GM13977 (cell line): Measurements from ENCODE around the gene FNDC3A.

Experiments
- DNase-seq: peaks from one replicate; pipeline ENCODE4 v3.0.0; 2012; ENCODE audit warnings: low spot score
- CTCF ChIP-seq: IDR thresholded peaks from 2 replicates; pipeline ENCODE4 v1.5.1; 2012; ENCODE audit warnings: mild to moderate bottlenecking, control low read depth; ENCODE audit not compliant: insufficient read depth; ENCODE audit errors: extremely low read depth, missing control alignments
- in situ Hi-C: fragments of 300-500 bp; cut with MboI; formaldehyde crosslinking; loops from one replicate; pipeline ENCODE4 v1.12.0; 2022; ENCODE audit warnings: low sequenced_read_pairs, low pct_unique_long_range_greater_than_20kb, mixed read lengths, inconsistent platforms; ENCODE audit not compliant: unreplicated experiment

Gene FNDC3A

DNA sequence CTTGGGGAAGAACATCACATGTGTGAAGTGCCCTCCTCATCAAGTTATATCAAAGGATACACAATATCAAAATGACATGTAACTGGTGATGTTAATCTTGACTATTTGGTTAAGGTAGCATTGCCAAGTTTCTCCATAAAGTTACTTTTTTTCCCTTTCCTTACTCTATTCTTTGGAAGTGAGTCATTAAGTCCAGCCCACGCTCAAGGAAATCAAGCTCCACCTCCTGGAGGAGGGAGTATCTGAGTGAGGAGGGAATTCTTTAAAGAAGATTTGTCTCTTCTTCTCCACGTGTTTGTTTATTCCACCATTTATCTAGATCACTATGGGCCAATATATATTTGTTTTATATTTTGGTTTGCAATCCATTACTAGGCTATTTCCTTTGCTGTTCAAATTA lies 33.6 kb upstream of the FNDC3A start:
- in situ Hi-C loops, result no loop called here
- no peak for TF ChIP-seq CTCF
- no peak for DNase-seq

- DNase-seq, result no peak
- TF ChIP-seq CTCF, result no peak
- in situ Hi-C loops, result no loop called here
These were observed 31.5 kb upstream of the FNDC3A start for GRCh38 chr13:48944221-48944620.

DNA sequence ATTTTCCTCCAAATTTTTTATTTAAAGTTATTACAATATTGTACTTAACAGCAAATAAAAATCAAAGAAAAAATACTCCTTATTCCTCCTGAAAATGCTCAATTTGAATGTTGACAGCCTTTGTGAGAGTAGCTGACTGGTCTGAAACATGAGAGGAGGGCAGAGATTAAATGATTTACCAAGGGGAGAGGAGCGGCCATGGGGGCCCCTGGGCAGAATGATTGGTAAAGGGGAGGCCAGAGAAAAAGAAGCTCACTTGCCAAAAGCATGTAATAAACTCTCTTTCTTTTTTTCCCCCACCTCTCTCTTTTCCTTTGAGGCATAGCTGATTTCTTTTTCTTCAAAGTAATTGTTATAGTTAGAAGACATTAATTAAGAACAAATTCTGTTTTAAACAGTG lies 30.1 kb upstream of the FNDC3A start:
- no peak for DNase-seq
- in situ Hi-C loops, result no loop called here
- no peak for TF ChIP-seq CTCF

GRCh38 chr13:48946163-48946562 lies 29.5 kb upstream of the FNDC3A start:
- no peak for TF ChIP-seq CTCF
- no peak for DNase-seq
- in situ Hi-C loops, result no loop called here

DNA sequence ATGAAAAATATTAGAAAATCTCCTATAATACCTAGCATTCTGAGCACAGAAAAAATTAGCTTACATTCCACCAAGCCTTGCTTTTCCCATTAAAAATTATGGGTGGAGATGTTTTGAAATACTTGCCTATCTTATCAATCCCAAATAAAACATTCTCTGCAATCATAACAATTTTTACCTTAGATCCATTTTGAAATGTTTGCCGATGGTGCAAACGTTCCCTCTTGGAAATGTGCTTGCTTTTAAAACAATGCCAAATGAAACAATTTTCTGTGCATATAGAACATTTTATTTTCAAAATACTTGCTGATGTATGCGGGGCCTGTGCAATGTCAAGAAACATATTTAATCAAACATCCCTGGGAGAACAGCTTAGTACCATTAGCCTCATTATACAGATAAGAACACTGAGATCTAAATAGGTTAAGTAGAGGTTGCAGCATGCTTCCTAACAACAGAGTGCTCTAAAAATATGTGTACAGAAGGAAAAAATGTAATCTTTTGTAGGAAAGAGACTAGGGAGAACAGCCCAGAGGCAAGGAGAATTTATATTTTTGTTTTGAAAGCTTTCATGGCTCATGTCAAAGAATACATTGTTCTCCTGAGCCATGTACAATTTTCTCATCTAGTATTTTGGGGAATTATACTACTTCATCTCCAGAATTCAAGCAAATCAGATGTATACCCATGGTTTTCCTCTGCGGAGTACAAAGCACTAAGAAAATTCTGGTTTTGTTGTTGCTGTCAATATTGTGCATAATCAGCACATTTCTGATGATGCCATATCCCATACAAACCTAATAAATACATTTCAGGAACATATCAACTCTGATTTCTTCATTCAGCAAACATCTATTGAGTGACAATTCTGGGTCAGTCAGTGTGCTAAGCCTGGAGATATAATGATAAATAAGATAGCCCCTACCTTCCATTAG lies 25.9 kb upstream of the FNDC3A start:
- no peak for DNase-seq
- TF ChIP-seq CTCF, result no peak
- in situ Hi-C loops, result no loop called here

- no peak for TF ChIP-seq CTCF
- DNase-seq, result no peak
- in situ Hi-C loops, result no loop called here
These were observed 25.2 kb upstream of the FNDC3A start for GRCh38 chr13:48950501-48950875.

DNA sequence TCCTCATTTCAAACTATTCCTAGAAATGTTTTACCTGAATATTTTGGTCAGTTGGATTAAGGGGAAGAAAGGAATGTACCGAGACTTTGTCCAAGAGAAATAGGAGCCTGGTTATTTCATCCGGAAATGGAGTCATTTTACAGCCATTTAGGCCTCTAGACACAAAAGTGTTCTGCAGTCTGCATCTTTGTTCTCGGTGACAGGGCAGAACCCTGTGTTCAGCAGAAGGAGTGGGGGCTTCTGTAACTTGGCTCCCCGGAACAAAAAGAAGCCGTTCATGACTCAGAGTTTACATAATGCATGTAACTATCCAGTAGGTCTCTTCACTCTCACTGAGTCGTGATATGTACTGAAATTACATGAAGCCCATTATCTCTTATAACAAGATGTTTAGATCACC lies 21.6 kb upstream of the FNDC3A start:
- TF ChIP-seq CTCF, result no peak
- no peak for DNase-seq

More for the DNA sequence above, 21.6 kb upstream of the FNDC3A start:
- in situ Hi-C loops, result no loop called here
